ENCODE results near the gene MRPL51.
"Not testable (repeated sequence)": the region's sequence is repeated elsewhere in the genome, so short reads cannot be mapped to it uniquely, and the experiment has no call there.

MRPL51 gene

DNA sequence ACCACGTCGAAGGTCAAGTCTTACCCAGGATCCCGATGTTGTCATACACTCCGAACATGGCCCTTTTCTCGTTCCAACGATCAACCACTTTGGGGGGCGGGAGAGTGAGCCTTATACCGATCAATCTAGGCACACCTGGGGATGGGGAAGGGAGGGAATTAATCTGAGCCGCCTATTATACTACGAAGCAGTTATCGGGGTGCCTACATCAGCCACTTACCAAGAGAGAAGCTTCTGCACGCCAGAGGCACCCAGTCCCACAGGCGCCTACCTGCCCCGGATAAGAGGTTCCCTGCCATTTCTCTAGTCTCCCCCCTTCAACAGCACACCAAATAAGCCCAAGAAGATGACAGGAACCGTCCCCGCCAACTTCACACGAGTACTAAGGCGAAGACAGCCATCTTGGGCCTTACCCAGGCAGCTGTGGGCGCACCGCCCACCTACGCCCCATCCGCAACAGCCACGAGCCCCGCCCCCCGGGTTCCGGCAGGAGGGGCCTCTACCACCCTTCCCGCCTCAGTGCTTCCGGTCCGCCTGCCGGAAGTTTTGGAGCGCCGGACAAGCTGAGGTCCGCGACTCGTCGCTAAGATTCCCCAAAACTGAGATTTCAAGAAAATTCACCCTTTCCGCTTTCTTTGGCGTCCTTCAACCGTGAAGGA, at the start of gene MRPL51:
Gene MRPL51 (minus strand): TSS at position 425 of the 659 bp plus-strand sequence. CDS start 126 bp downstream, at position 299.
- H3K4me3 ChIP-seq (ENCODE audit: low read depth, low read length), result peak within 1 kb of the TSS; percentile 84

DNA sequence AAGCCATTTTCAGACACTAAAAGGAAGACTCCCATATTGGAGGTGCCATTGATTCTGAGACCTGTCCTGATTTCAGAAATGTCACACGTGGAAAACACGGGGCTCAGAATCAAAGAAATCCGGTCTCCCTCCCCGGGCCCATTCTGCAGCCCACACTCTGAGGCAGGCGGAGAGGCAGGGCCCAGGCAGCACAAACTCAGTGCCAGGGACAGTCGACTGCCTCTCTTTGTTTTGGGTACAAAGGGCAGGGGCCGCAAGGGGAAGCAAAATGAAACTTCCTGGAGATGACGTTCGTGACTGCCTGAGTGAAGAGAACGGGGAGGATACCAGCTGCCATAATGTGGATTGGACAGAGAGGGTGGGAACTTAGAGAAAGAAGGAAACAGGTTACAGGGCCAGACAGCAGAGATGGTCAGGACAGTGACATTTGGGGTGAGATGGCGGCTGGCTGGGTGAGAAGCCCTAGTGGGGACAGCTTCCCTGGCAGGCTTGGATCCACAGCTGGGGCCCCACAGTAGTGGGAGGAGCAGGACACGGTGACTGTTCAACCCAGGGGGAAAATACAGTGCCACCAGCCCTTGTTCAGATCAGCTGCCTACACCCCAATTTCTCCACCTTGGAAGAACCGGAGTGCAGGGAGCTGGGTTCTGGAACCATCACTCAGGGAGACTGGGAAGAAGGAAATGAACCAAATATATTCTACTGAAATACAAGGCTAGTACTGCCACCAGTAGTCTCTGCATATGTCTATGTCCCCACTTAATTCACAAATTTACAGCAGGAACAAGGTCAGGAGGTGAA, 49.3 kb upstream of the MRPL51 start:
- no peak overlapping the region for H3K27ac ChIP-seq (ENCODE audit: low read depth, low read length)
- H3K36me3 ChIP-seq (ENCODE audit: control insufficient read depth, insufficient read depth, low read length), result peaks cover 48% of the 10 kb centered on the region
- peaks cover 14% of the 10 kb centered on the region for H3K4me1 ChIP-seq (ENCODE audit: control insufficient read depth, insufficient read depth, low read length)
- no peaks in the 10 kb centered on the region for H3K9me3 ChIP-seq (ENCODE audit: control insufficient read depth, insufficient read depth, low read length)
- no peak overlapping the region for H3K9ac ChIP-seq (ENCODE audit: low read depth, low read length)
- no peaks in the 10 kb centered on the region for H3K27me3 ChIP-seq (ENCODE audit: control insufficient read depth, insufficient read depth, low read length)
- no peak overlapping the region for H3K4me3 ChIP-seq (ENCODE audit: low read depth, low read length)

More for the DNA sequence above, at the start of gene MRPL51:
- Histone ChIP-seq H3K36me3 (ENCODE audit: control insufficient read depth, insufficient read depth, low read length) (peaks cover 40% of the 10 kb centered on the region), H3K9me3 (ENCODE audit: control insufficient read depth, insufficient read depth, low read length) (no peaks in the 10 kb centered on the region), H3K27ac (ENCODE audit: low read depth, low read length) (peak within 1 kb of the TSS; percentile 98), H3K27me3 (ENCODE audit: control insufficient read depth, insufficient read depth, low read length) (no peaks in the 10 kb centered on the region), H3K4me1 (ENCODE audit: control insufficient read depth, insufficient read depth, low read length) (peaks cover 10% of the 10 kb centered on the region), H3K9ac (ENCODE audit: low read depth, low read length) (peak within 1 kb of the TSS; percentile 83)

DNA sequence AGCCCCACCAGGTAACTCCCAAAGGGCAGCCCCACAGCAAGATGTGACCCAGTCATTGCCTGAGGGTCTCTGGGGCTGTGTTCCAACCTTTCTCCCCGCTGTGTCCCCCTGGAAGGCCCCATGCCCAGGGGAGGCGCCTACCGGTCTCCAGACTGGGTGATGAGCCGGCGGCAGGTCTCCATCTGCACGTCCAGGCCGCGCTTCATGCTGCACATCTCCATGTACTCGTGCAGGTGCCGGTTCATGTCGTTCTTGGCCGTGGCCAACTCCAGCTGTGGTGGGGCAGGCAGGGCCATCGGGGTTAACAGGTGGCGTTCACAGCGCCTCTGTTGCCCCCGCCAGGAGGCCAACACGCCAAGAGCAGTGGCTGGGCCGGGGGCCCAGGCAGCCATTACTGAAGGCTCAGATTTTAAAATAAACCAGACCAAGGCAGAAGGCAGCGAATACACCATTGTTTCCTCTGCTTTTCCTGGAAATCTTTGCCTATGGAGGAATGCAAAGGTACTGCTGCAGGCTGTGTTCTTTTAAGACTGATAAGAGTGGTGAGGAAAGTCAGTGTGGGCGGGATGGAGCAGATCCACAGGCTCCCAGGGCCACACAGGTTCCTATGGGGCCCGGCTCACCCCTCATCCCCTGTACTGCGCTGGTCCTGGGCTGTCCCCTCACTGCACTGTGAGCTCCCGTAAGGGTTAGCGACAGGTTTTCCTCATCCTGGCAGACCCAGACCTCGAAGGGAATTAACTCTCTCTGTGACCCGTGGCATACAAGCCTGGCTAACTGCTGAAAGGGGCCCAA, 48.5 kb upstream of the MRPL51 start:
- Histone ChIP-seq H3K27ac (ENCODE audit: low read depth, low read length) (peak overlapping the region; percentile 77), H3K36me3 (ENCODE audit: control insufficient read depth, insufficient read depth, low read length) (peaks cover 48% of the 10 kb centered on the region), H3K4me1 (ENCODE audit: control insufficient read depth, insufficient read depth, low read length) (peaks cover 14% of the 10 kb centered on the region), H3K4me3 (ENCODE audit: low read depth, low read length) (no peak overlapping the region), H3K27me3 (ENCODE audit: control insufficient read depth, insufficient read depth, low read length) (no peaks in the 10 kb centered on the region), H3K9me3 (ENCODE audit: control insufficient read depth, insufficient read depth, low read length) (no peaks in the 10 kb centered on the region), H3K9ac (ENCODE audit: low read depth, low read length) (no peak overlapping the region)

DNA sequence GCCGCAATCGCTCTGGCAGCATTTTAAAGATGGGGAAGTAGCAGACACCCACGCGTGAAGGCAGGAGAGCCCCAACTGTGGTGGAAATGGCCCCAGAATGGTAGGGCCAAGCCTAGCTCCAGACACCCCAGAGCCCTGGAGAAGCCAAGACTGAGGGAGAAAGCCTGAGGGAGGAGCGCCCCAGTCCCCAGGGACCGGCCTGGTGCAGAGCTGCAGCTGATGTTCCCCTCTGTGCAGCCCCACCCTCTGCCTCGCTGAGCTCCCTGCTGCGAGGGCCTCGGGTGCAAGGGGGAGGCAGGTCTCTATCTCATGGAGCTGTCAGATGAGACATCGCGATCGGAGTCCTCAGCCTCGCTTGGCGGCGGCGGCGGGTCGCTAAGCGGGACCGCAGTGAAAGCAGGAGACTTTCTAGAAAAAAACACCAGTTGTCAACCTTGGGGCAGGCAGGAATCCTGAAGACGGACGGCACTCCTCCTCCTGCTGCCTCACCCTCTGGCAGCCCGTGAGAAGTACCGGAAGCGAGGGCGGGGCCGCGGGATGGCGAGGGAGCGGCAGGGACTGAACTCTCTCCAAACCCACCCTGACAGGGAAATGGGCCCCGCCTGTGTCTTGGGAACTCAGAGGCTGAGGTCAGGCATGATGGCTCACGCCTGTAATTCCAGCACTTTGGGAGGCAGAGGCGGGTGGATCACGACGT, 47.3 kb upstream of the MRPL51 start:
- H3K27ac ChIP-seq (ENCODE audit: low read depth, low read length), result peak overlapping the region; percentile 77
- peaks cover 52% of the 10 kb centered on the region for H3K36me3 ChIP-seq (ENCODE audit: control insufficient read depth, insufficient read depth, low read length)
- H3K4me1 ChIP-seq (ENCODE audit: control insufficient read depth, insufficient read depth, low read length), result peaks cover 14% of the 10 kb centered on the region

DNA sequence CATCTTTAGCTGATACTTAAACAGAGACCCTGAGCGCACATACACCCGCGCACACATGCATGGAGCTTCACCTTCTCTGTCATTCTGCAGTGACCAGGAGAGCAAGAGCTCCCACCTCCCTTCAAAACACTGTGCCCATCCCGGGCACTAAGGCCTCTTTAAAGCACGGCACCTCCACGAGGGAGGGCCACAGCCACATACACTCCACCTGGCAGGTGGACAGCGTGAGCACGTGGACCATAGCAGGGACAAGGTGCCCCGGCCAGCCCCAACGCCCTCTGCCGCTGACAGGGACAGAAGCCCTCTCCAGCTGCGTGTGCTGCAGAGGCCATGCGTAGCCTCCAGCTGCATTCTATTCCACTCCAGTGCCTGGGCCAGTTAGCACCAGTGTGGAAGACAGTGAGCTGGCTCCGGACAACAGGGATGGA, 46.7 kb upstream of the MRPL51 start:
- Histone ChIP-seq H3K36me3 (ENCODE audit: control insufficient read depth, insufficient read depth, low read length) (peaks cover 54% of the 10 kb centered on the region), H3K4me1 (ENCODE audit: control insufficient read depth, insufficient read depth, low read length) (peaks cover 14% of the 10 kb centered on the region), H3K4me3 (ENCODE audit: low read depth, low read length) (no peak overlapping the region), H3K9ac (ENCODE audit: low read depth, low read length) (no peak overlapping the region), H3K27ac (ENCODE audit: low read depth, low read length) (peak overlapping the region; percentile 77), H3K9me3 (ENCODE audit: control insufficient read depth, insufficient read depth, low read length) (no peaks in the 10 kb centered on the region), H3K27me3 (ENCODE audit: control insufficient read depth, insufficient read depth, low read length) (no peaks in the 10 kb centered on the region)

More for the DNA sequence above, 47.3 kb upstream of the MRPL51 start:
- no peaks in the 10 kb centered on the region for H3K27me3 ChIP-seq (ENCODE audit: control insufficient read depth, insufficient read depth, low read length)
- H3K4me3 ChIP-seq (ENCODE audit: low read depth, low read length), result peak overlapping the region; percentile 27; the same call in 1 of the 2 replicates
- H3K9me3 ChIP-seq (ENCODE audit: control insufficient read depth, insufficient read depth, low read length), result no peaks in the 10 kb centered on the region
- H3K9ac ChIP-seq (ENCODE audit: low read depth, low read length), result no peak overlapping the region

DNA sequence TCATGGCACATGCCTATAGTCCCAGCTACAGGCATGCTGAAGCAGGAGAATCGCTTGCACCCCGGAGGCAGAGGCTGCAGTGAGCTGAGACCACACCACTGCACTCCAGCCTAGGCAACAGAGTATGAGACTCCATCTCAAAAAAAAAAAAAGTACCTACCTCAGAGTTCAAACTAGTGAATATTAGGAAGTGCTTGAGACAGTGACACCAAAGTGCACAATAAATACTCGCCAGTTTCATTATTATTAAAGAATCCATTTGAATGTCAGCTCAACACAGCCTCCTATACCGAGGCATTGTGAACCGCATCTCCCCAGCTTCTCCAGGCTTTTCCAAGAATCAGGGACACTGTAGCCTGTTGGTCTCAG, 46.2 kb upstream of the MRPL51 start:
- Histone ChIP-seq H3K4me1 (ENCODE audit: control insufficient read depth, insufficient read depth, low read length) (peaks cover 14% of the 10 kb centered on the region), H3K36me3 (ENCODE audit: control insufficient read depth, insufficient read depth, low read length) (peaks cover 51% of the 10 kb centered on the region), H3K9ac (ENCODE audit: low read depth, low read length) (no peak overlapping the region), H3K27ac (ENCODE audit: low read depth, low read length) (peak overlapping the region; percentile 77), H3K27me3 (ENCODE audit: control insufficient read depth, insufficient read depth, low read length) (no peaks in the 10 kb centered on the region), H3K4me3 (ENCODE audit: low read depth, low read length) (no peak overlapping the region), H3K9me3 (ENCODE audit: control insufficient read depth, insufficient read depth, low read length) (no peaks in the 10 kb centered on the region)

DNA sequence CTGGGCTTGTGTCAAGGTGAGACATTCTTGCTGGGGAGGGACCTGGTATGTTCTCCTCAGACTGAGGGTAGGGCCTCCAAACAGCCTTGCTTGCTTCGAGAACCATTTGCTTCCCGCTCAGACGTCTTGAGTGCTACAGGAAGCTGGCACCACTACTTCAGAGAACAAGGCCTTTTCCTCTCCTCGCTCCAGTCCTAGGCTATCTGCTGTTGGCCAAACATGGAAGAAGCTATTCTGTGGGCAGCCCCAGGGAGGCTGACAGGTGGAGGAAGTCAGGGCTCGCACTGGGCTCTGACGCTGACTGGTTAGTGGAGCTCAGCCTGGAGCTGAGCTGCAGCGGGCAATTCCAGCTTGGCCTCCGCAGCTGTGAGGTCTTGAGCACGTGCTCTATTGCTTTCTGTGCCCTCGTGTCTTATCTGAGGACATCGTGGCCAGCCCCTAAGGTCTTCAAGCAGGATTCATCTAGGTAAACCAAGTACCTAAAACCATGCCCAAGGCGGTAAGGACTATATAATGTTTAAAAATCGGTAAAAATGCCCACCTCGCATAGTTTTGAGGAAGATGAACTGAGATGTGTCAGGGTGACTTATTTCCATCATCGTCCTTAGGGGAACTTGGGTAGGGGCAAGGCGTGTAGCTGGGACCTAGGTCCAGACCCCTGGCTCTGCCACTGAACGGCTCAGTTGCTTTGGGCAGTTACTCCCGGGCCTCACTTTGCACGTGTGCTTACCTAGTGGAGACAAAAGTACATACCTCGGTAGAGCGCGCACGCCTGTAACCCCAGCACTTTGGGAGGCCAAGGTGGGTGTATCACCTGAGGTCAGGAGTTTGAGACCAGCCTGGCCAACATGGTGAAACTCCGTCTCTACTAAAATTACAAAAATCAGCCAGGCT, 45.6 kb upstream of the MRPL51 start:
- Histone ChIP-seq H3K36me3 (ENCODE audit: control insufficient read depth, insufficient read depth, low read length) (peaks cover 49% of the 10 kb centered on the region), H3K4me1 (ENCODE audit: control insufficient read depth, insufficient read depth, low read length) (peaks cover 14% of the 10 kb centered on the region), H3K9ac (ENCODE audit: low read depth, low read length) (no peak overlapping the region), H3K9me3 (ENCODE audit: control insufficient read depth, insufficient read depth, low read length) (no peaks in the 10 kb centered on the region), H3K27me3 (ENCODE audit: control insufficient read depth, insufficient read depth, low read length) (no peaks in the 10 kb centered on the region), H3K4me3 (ENCODE audit: low read depth, low read length) (no peak overlapping the region), H3K27ac (ENCODE audit: low read depth, low read length) (peak overlapping the region; percentile 98)

DNA sequence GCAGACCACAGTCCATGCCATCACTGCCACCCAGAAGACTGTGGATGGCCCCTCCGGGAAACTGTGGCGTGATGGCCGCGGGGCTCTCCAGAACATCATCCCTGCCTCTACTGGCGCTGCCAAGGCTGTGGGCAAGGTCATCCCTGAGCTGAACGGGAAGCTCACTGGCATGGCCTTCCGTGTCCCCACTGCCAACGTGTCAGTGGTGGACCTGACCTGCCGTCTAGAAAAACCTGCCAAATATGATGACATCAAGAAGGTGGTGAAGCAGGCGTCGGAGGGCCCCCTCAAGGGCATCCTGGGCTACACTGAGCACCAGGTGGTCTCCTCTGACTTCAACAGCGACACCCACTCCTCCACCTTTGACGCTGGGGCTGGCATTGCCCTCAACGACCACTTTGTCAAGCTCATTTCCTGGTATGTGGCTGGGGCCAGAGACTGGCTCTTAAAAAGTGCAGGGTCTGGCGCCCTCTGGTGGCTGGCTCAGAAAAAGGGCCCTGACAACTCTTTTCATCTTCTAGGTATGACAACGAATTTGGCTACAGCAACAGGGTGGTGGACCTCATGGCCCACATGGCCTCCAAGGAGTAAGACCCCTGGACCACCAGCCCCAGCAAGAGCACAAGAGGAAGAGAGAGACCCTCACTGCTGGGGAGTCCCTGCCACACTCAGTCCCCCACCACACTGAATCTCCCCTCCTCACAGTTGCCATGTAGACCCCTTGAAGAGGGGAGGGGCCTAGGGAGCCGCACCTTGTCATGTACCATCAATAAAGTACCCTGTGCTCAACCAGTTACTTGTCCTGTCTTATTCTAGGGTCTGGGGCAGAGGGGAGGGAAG, 44.7 kb upstream of the MRPL51 start:
- H3K9ac ChIP-seq (ENCODE audit: low read depth, low read length); H3K27me3 ChIP-seq (ENCODE audit: control insufficient read depth, insufficient read depth, low read length); H3K9me3 ChIP-seq (ENCODE audit: control insufficient read depth, insufficient read depth, low read length): not testable (repeated sequence)
- H3K4me3 ChIP-seq (ENCODE audit: low read depth, low read length), result 0 out of 2 replicates have a peak overlapping the region, but pooled peaks have one; percentile 82
- peaks cover 46% of the 10 kb centered on the region for H3K36me3 ChIP-seq (ENCODE audit: control insufficient read depth, insufficient read depth, low read length)
- H3K4me1 ChIP-seq (ENCODE audit: control insufficient read depth, insufficient read depth, low read length), result peaks cover 15% of the 10 kb centered on the region
- peak overlapping the region; percentile 98 for H3K27ac ChIP-seq (ENCODE audit: low read depth, low read length)

DNA sequence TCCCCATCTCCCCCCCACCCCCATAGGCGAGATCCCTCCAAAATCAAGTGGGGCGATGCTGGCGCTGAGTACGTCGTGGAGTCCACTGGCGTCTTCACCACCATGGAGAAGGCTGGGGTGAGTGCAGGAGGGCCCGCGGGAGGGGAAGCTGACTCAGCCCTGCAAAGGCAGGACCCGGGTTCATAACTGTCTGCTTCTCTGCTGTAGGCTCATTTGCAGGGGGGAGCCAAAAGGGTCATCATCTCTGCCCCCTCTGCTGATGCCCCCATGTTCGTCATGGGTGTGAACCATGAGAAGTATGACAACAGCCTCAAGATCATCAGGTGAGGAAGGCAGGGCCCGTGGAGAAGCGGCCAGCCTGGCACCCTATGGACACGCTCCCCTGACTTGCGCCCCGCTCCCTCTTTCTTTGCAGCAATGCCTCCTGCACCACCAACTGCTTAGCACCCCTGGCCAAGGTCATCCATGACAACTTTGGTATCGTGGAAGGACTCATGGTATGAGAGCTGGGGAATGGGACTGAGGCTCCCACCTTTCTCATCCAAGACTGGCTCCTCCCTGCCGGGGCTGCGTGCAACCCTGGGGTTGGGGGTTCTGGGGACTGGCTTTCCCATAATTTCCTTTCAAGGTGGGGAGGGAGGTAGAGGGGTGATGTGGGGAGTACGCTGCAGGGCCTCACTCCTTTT, 44.0 kb upstream of the MRPL51 start:
- Histone ChIP-seq H3K4me1 (ENCODE audit: control insufficient read depth, insufficient read depth, low read length) (peaks cover 23% of the 10 kb centered on the region), H3K9me3 (ENCODE audit: control insufficient read depth, insufficient read depth, low read length) (no peaks in the 10 kb centered on the region), H3K27me3 (ENCODE audit: control insufficient read depth, insufficient read depth, low read length) (no peaks in the 10 kb centered on the region), H3K4me3 (ENCODE audit: low read depth, low read length) (peak overlapping the region; percentile 82), H3K27ac (ENCODE audit: low read depth, low read length) (peak overlapping the region; percentile 98), H3K9ac (ENCODE audit: low read depth, low read length) (no peak overlapping the region), H3K36me3 (ENCODE audit: control insufficient read depth, insufficient read depth, low read length) (peaks cover 45% of the 10 kb centered on the region)
